Right lobe of liver (tissue), 6 donors: Measurements from ENCODE around the gene CDC42EP3. TPM values are rescaled to one million over a fixed set of nuclear protein-coding genes. Genes with fewer than 3 reads are reported as not detected.

Experiments used
- ATAC-seq, 4 donors: fragments of 200-7000 bp; cut with Tn5 transposase; one replicate each; pipeline ENCODE4 v1.9.1; 2020; ENCODE audit warnings: mild to moderate bottlenecking in 4 of 4, moderate library complexity in 4 of 4
- DNase-seq, 3 donors: peaks; one replicate each; pipeline ENCODE4 v3.0.0-alpha.2; 2020
- H3K27ac ChIP-seq, 3 donors: fragments of 200-600 bp; one replicate each; pipeline ENCODE4 v1.8.0; 2022
- H3K27me3 ChIP-seq, 2 donors: fragments of 200-600 bp; one replicate each; pipeline ENCODE4 v1.8.0; 2022
- H3K36me3 ChIP-seq, 4 donors: fragments of 200-600 bp; sonication (generic) in 1 of 4; one replicate each; pipeline versions ENCODE4 v1.5.1 to v1.8.0; 2017 to 2022; ENCODE audit warnings: control low read depth in 1 of 4
- H3K4me1 ChIP-seq, 4 donors: fragments of 200-600 bp; sonication (generic) in 1 of 4; one replicate each; pipeline versions ENCODE4 v1.5.1 to v1.8.0; 2017 to 2022; ENCODE audit warnings: control low read depth in 1 of 4
- H3K4me3 ChIP-seq, 3 donors: fragments of 200-600 bp; one replicate each; pipeline ENCODE4 v1.8.0; 2022
- H3K9me3 ChIP-seq, 4 donors: fragments of 200-600 bp; sonication (generic) in 1 of 4; one replicate each; pipeline versions ENCODE4 v1.5.1 to v1.8.0; 2017 to 2022; ENCODE audit warnings: control low read depth in 1 of 4
- CTCF ChIP-seq, 4 donors: fragments of 200-600 bp in 3 of 4; fragments of 450-650 bp in 1 of 4; IDR thresholded peaks; one replicate each; pipeline versions ENCODE4 v1.5.1 to v1.8.0; 2016 to 2022; ENCODE audit warnings: antibody characterized with exemption in 4 of 4, mild to moderate bottlenecking in 2 of 4
- POLR2A ChIP-seq: fragments of 450-650 bp; IDR thresholded peaks from one replicate; pipeline ENCODE4 v1.6.1; 2017; ENCODE audit warnings: antibody characterized with exemption, mild to moderate bottlenecking
- WGBS: methylation state at CpG from one replicate; pipeline ENCODE4 v1.1.6; 2018; ENCODE audit warnings: low coverage, low lambda C conversion rate; ENCODE audit not compliant: insufficient coverage; ENCODE audit errors: missing lambda C conversion rate; 5-methylcytosine and 5-hydroxymethylcytosine counted together
- intact Hi-C, 2 donors: fragments of 100-400 bp; cut with DNase I; formaldehyde crosslinking; loops; one replicate each; pipeline versions ENCODE4 v1.11.2 to v1.14.1; 2022
- long read RNA-seq: library from polyadenylated mRNA; unstranded; transcript quantifications from one replicate; pipeline ENCODE4 v2.0.0, GENCODE V29; 2019
- total RNA-seq, 6 experiments: library from RNA; depleted of rRNA in 2 of 6; stranded (reverse); fragments of >200 nt in 2 of 6; fragmentation: NEBNext Ultra II Directional in 3 of 6; extraction: Animal tissue kit (Norgen Biotek cat#: 25700) in 3 of 6; gene quantifications; one replicate each; pipeline versions ENCODE4 v1.1.0 to v1.2.4, GENCODE V29; 2016 to 2023
- donor health status: DM: no; HTN: yes; CAD: no.
- donor health status: DM: no; HTN: no; CAD: no.
- donor health status: DM: no; HTN: no; CAD: no.
- donor health status: DM: no; HTN: yes; CAD: no.
- donor health status: DM: no; HTN: yes; CAD: no.

The CDC42EP3 gene
- total RNA-seq = 1 to 10 TPM; 3.4 to 8.4 (median 6.0) TPM
- long read RNA-seq = 0 reads

GRCh38 chr2:37671009-37671815 lies at the start of gene CDC42EP3:
TSS of gene CDC42EP3 (minus strand) at chr2:37671642. CDS start at chr2:37646587, 25,055 bp downstream.
- Histone ChIP-seq H3K9me3 (no peaks in the 10 kb centered on the region), H3K4me1 (peaks cover 0 to 10% (median 0%) of the 10 kb centered on the region in 4 donors), H3K27ac (peak within 1 kb of the TSS; percentile 82 to 92 (median 83)), H3K27me3 (no peaks in the 10 kb centered on the region), H3K4me3 (peak within 1 kb of the TSS; percentile 83 to 91 (median 87)), H3K36me3 (no peaks in the 10 kb centered on the region)
- intact Hi-C loops = no loop called here
- TF ChIP-seq POLR2A (peak; percentile 73), CTCF (IDR thresholded peaks at IDR 0.05) (no peak)
- DNase-seq (peak; percentile 82 to 85 (median 83)), ATAC-seq (peak; percentile 75 to 87 (median 82))
- WGBS = 1% methylated on average over 8 of the region's 90 CpGs

GRCh38 chr2:37721201-37721560 lies 49.7 kb upstream of the CDC42EP3 start:
- no peaks in the 10 kb centered on the region for H3K27me3 ChIP-seq
- WGBS = 79% methylated on average over 2 of the region's 2 CpGs
- no peak overlapping the region for H3K27ac ChIP-seq
- H3K36me3 ChIP-seq = no peaks in the 10 kb centered on the region
- no peak overlapping the region for H3K4me3 ChIP-seq
- H3K4me1 ChIP-seq = no peaks in the 10 kb centered on the region
- DNase-seq (no peak), ATAC-seq (no peak)
- intact Hi-C loops = no loop called here
- TF ChIP-seq CTCF (IDR thresholded peaks at IDR 0.05) (no peak), POLR2A (no peak)
- no peaks in the 10 kb centered on the region for H3K9me3 ChIP-seq

GRCh38 chr2:37720533-37721200 lies 49.2 kb upstream of the CDC42EP3 start:
- no peak for ATAC-seq

GRCh38 chr2:37718515-37719161 lies 47.2 kb upstream of the CDC42EP3 start:
- WGBS = 57% methylated on average over 7 of the region's 7 CpGs
- intact Hi-C loops = no loop called here
- Histone ChIP-seq H3K27ac (no peak overlapping the region), H3K4me1 (no peaks in the 10 kb centered on the region), H3K4me3 (no peak overlapping the region), H3K36me3 (no peaks in the 10 kb centered on the region), H3K9me3 (no peaks in the 10 kb centered on the region), H3K27me3 (no peaks in the 10 kb centered on the region)
- TF ChIP-seq POLR2A = no peak
- TF ChIP-seq CTCF (IDR thresholded peaks at IDR 0.05) = no peak
- no peak for ATAC-seq
- DNase-seq = no peak

More at GRCh38 chr2:37720533-37721200, 49.2 kb upstream of the CDC42EP3 start:
- Histone ChIP-seq H3K4me1 (no peaks in the 10 kb centered on the region), H3K4me3 (no peak overlapping the region), H3K27ac (no peak overlapping the region), H3K9me3 (no peaks in the 10 kb centered on the region), H3K36me3 (no peaks in the 10 kb centered on the region), H3K27me3 (no peaks in the 10 kb centered on the region)
- WGBS = 53% methylated on average over 6 of the region's 6 CpGs
- TF ChIP-seq POLR2A (no peak), CTCF (IDR thresholded peaks at IDR 0.05) (no peak)
- intact Hi-C loops = no loop called here
- no peak for DNase-seq
